SK-N-SH treated with all-trans-retinoic acid at 6 μM for 48 hours (cell line): ENCODE measurements around the gene COBLL1.

Source experiments
- ATAC-seq: fragments of 200-7000 bp; cut with Tn5 transposase; 3 replicates; pipeline ENCODE4 v1.9.1; 2020; ENCODE audit warnings: mild to moderate bottlenecking, moderate library complexity
- ARNTL ChIP-seq: fragments of 450-650 bp; formaldehyde crosslinking; IDR thresholded peaks from 2 replicates; pipeline ENCODE4 v1.5.0; 2020; ENCODE audit warnings: low read depth, mild to moderate bottlenecking, moderate library complexity, borderline replicate concordance
- BACH2 ChIP-seq: fragments of 250-450 bp; sonication (Bioruptor Pico); IDR thresholded peaks from 2 replicates; pipeline ENCODE4 v1.9.0; 2021; ENCODE audit warnings: mild to moderate bottlenecking, borderline replicate concordance
- CSDC2 ChIP-seq: fragments of 250-450 bp; sonication (Bioruptor Pico); IDR thresholded peaks from 2 replicates; pipeline ENCODE4 v1.5.0; 2020; ENCODE audit warnings: mild to moderate bottlenecking, moderate library complexity
- ESRRG ChIP-seq: fragments of 250-450 bp; sonication (Bioruptor Pico); IDR thresholded peaks from 2 replicates; pipeline ENCODE4 v1.6.1; 2021; ENCODE audit warnings: mild to moderate bottlenecking
- GLIS3 ChIP-seq: fragments of 250-450 bp; sonication (Bioruptor Pico); IDR thresholded peaks from 2 replicates; pipeline ENCODE4 v1.5.0; 2020; ENCODE audit warnings: mild to moderate bottlenecking, moderate library complexity
- ISL1 ChIP-seq: fragments of 250-450 bp; sonication (Bioruptor Pico); IDR thresholded peaks from 2 replicates; pipeline ENCODE4 v2.1.2; 2022; ENCODE audit warnings: mild to moderate bottlenecking, moderate library complexity
- OSR1 ChIP-seq: fragments of 250-450 bp; sonication (Bioruptor Pico); IDR thresholded peaks from 2 replicates; pipeline ENCODE4 v1.8.0; 2022; ENCODE audit warnings: moderate library complexity, mild to moderate bottlenecking, inconsistent platforms
- PPARA ChIP-seq: fragments of 250-450 bp; sonication (Bioruptor Pico); IDR thresholded peaks from 2 replicates; pipeline ENCODE4 v1.5.0; 2020; ENCODE audit warnings: mild to moderate bottlenecking, borderline replicate concordance
- RARB ChIP-seq: fragments of 250-450 bp; sonication (Bioruptor Pico); IDR thresholded peaks from 2 replicates; pipeline ENCODE4 v1.8.0; 2021; ENCODE audit warnings: mild to moderate bottlenecking, moderate library complexity
- SNAI2 ChIP-seq: fragments of 250-450 bp; sonication (Bioruptor Pico); IDR thresholded peaks from 2 replicates; pipeline ENCODE4 v1.5.0; 2020; ENCODE audit warnings: mild to moderate bottlenecking, moderate library complexity
- TCF4 ChIP-seq: fragments of 250-450 bp; sonication (Bioruptor Pico); IDR thresholded peaks from 2 replicates; pipeline ENCODE4 v1.8.0; 2021; ENCODE audit warnings: mild to moderate bottlenecking, moderate library complexity, borderline replicate concordance
- TOX ChIP-seq: fragments of 250-450 bp; sonication (Bioruptor Pico); IDR thresholded peaks from 2 replicates; pipeline ENCODE4 v1.8.0; 2021; ENCODE audit warnings: mild to moderate bottlenecking, moderate library complexity, borderline replicate concordance
- TSHZ2 ChIP-seq: fragments of 250-450 bp; sonication (Bioruptor Pico); IDR thresholded peaks from 2 replicates; pipeline ENCODE4 v1.5.0; 2020; ENCODE audit warnings: mild to moderate bottlenecking, moderate library complexity
- ZC3H10 ChIP-seq: fragments of 250-450 bp; sonication (Bioruptor Pico); IDR thresholded peaks from 2 replicates; pipeline ENCODE4 v1.5.1; 2021; ENCODE audit warnings: mild to moderate bottlenecking, moderate library complexity
- ZFP3 ChIP-seq: fragments of 250-450 bp; sonication (Bioruptor Pico); IDR thresholded peaks from 2 replicates; pipeline ENCODE4 v1.5.0; 2020; ENCODE audit warnings: mild to moderate bottlenecking, moderate library complexity
- ZFP30 ChIP-seq: fragments of 450-650 bp; formaldehyde crosslinking; IDR thresholded peaks from 2 replicates; pipeline ENCODE4 v1.5.0; 2022; ENCODE audit warnings: mild to moderate bottlenecking, moderate library complexity
- ZNF565 ChIP-seq: fragments of 450-650 bp; formaldehyde crosslinking; conservative IDR thresholded peaks from 2 replicates; pipeline ENCODE4 v1.5.0; 2020; ENCODE audit warnings: low read depth, mild to moderate bottlenecking, moderate library complexity
- ZNF70 ChIP-seq: fragments of 450-650 bp; formaldehyde crosslinking; IDR thresholded peaks from 2 replicates; pipeline ENCODE4 v1.5.0; 2020; ENCODE audit warnings: mild to moderate bottlenecking, moderate library complexity
- ZNF8 ChIP-seq: fragments of 450-650 bp; formaldehyde crosslinking; IDR thresholded peaks from 2 replicates; pipeline ENCODE4 v1.5.0; 2020; ENCODE audit warnings: mild to moderate bottlenecking, moderate library complexity
- TF ChIP-seq, protein P1 (sequence below): fragments of 250-450 bp; sonication (Bioruptor Pico); IDR thresholded peaks from 2 replicates; pipeline ENCODE4 v1.8.0; 2021; ENCODE audit warnings: low read depth, mild to moderate bottlenecking, moderate library complexity, borderline replicate concordance
- TF ChIP-seq, protein P2 (sequence below): fragments of 250-450 bp; sonication (Bioruptor Pico); IDR thresholded peaks from 2 replicates; pipeline ENCODE4 v1.8.0; 2020; ENCODE audit warnings: mild to moderate bottlenecking, moderate library complexity, borderline replicate concordance
- TF ChIP-seq, protein P3 (sequence below): fragments of 250-450 bp; sonication (Bioruptor Pico); IDR thresholded peaks from 2 replicates; pipeline ENCODE4 v1.5.1; 2020; ENCODE audit warnings: low read depth, mild to moderate bottlenecking, moderate library complexity

COBLL1 gene

GRCh38 chr2:164667566-164667965 lies 174.1 kb downstream of the COBLL1 start:
- no peak for ATAC-seq
- TF ChIP-seq ARNTL (no peak), TOX (no peak), BACH2 (CRISPR knock-in tag) (no peak), CSDC2 (no peak), ZNF8 (CRISPR knock-in tag) (no peak), RARB (CRISPR knock-in tag) (no peak), ESRRG (CRISPR knock-in tag) (no peak), ZFP3 (CRISPR knock-in tag) (no peak), TSHZ2 (CRISPR knock-in tag) (no peak), PPARA (no peak), ZNF70 (CRISPR knock-in tag) (no peak)

DNA sequence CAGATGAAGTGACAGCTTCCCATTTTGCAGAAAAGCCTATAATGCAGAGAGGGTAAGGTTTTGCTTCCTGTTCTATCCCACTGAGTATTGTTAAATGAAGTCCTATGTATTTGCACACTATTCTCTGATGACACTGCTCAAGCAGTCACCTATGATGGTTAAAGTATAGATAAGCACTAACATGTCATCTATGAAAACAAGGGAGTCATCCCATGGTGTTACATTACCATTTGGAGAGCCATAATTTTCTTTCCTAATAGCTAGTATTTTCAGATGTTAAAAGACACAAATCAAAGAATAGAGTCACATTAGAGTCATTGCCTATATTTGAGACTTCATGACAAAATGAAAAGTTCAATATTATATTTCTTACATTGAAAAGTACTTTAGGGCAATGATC lies 177.6 kb downstream of the COBLL1 start:
- ATAC-seq, result no peak
- no peak for TF ChIP-seq ZC3H10 (CRISPR knock-in tag)
- no peak for TF ChIP-seq ISL1 (CRISPR knock-in tag)
- TF ChIP-seq, protein P1, sequence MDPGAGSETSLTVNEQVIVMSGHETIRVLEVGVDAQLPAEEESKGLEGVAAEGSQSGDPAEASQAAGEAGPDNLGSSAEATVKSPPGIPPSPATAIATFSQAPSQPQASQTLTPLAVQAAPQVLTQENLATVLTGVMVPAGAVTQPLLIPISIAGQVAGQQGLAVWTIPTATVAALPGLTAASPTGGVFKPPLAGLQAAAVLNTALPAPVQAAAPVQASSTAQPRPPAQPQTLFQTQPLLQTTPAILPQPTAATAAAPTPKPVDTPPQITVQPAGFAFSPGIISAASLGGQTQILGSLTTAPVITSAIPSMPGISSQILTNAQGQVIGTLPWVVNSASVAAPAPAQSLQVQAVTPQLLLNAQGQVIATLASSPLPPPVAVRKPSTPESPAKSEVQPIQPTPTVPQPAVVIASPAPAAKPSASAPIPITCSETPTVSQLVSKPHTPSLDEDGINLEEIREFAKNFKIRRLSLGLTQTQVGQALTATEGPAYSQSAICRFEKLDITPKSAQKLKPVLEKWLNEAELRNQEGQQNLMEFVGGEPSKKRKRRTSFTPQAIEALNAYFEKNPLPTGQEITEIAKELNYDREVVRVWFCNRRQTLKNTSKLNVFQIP (CRISPR knock-in tag), result no peak
- TF ChIP-seq TSHZ2 (CRISPR knock-in tag), result no peak
- TF ChIP-seq, protein P2, sequence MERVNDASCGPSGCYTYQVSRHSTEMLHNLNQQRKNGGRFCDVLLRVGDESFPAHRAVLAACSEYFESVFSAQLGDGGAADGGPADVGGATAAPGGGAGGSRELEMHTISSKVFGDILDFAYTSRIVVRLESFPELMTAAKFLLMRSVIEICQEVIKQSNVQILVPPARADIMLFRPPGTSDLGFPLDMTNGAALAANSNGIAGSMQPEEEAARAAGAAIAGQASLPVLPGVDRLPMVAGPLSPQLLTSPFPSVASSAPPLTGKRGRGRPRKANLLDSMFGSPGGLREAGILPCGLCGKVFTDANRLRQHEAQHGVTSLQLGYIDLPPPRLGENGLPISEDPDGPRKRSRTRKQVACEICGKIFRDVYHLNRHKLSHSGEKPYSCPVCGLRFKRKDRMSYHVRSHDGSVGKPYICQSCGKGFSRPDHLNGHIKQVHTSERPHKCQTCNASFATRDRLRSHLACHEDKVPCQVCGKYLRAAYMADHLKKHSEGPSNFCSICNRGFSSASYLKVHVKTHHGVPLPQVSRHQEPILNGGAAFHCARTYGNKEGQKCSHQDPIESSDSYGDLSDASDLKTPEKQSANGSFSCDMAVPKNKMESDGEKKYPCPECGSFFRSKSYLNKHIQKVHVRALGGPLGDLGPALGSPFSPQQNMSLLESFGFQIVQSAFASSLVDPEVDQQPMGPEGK (CRISPR knock-in tag), result no peak
- no peak for TF ChIP-seq ARNTL
- no peak for TF ChIP-seq CSDC2
- no peak for TF ChIP-seq ZFP30 (CRISPR knock-in tag)
- no peak for TF ChIP-seq SNAI2 (CRISPR knock-in tag)
- TF ChIP-seq ZNF565, result no peak
- TF ChIP-seq TCF4 (CRISPR knock-in tag), result no peak
- no peak for TF ChIP-seq OSR1 (CRISPR knock-in tag)
- TF ChIP-seq BACH2 (CRISPR knock-in tag), result no peak

DNA sequence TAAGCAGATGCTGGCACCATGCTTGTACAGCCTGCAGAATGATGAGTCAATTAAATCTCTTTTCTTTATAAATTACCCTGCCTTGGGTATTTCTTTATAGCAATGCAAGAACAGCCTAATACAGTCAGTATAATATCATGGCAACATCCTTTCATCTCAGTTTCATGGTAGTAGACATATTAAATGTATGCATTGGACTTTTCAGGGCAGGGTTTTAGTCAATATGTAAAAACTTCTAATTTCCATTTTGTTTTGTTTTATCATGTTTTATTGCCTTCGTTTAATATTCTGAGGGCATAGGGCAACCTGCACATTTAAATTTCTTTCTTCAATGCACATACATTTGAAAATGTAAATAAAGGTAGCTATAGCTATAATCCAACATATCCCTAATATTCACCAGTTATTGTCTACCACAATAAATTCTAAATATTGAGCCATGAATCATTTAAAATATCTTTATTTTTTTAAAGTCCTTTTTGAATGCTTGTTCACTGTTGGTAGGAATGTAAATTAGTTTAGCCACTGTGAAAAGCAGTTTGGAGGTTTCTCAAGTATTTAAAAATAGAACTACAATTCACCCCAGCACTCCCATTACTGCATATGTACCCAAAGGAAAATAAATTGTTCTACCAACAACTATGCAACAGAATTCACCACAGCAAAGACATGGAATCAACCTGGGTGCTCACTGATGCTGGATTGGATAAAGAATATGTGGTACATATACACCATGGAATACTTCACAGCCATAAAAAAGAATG lies 178.6 kb downstream of the COBLL1 start:
- no peak for ATAC-seq
- TF ChIP-seq OSR1 (CRISPR knock-in tag) (no peak), SNAI2 (CRISPR knock-in tag) (no peak), TOX (no peak), ZNF70 (CRISPR knock-in tag) (no peak)

GRCh38 chr2:164662066-164662465 lies 179.6 kb downstream of the COBLL1 start:
- no peak for ATAC-seq
- no peak for TF ChIP-seq ISL1 (CRISPR knock-in tag)
- no peak for TF ChIP-seq TOX
- no peak for TF ChIP-seq ZNF70 (CRISPR knock-in tag)
- no peak for TF ChIP-seq GLIS3 (CRISPR knock-in tag)
- TF ChIP-seq ARNTL, result no peak
- TF ChIP-seq TCF4 (CRISPR knock-in tag), result no peak
- no peak for TF ChIP-seq ZNF565
- TF ChIP-seq ZC3H10 (CRISPR knock-in tag), result no peak
- no peak for TF ChIP-seq ESRRG (CRISPR knock-in tag)
- TF ChIP-seq, protein P3, sequence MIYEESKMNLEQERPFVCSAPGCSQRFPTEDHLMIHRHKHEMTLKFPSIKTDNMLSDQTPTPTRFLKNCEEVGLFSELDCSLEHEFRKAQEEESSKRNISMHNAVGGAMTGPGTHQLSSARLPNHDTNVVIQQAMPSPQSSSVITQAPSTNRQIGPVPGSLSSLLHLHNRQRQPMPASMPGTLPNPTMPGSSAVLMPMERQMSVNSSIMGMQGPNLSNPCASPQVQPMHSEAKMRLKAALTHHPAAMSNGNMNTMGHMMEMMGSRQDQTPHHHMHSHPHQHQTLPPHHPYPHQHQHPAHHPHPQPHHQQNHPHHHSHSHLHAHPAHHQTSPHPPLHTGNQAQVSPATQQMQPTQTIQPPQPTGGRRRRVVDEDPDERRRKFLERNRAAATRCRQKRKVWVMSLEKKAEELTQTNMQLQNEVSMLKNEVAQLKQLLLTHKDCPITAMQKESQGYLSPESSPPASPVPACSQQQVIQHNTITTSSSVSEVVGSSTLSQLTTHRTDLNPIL, result no peak
- TF ChIP-seq, protein P1 (CRISPR knock-in tag), result no peak
- TF ChIP-seq OSR1 (CRISPR knock-in tag), result no peak
